ENCODE data around the gene CAB39. TPM values are rescaled to one million over a fixed set of nuclear protein-coding genes. Genes with fewer than 3 reads are reported as not detected.

Gene CAB39
- total and polyA plus RNA-seq, 2 of the 8 experiments (the other 6 are each of a cell fraction or from before 2014, with no cell fraction given): 16.4 to 50.5 TPM

DNA sequence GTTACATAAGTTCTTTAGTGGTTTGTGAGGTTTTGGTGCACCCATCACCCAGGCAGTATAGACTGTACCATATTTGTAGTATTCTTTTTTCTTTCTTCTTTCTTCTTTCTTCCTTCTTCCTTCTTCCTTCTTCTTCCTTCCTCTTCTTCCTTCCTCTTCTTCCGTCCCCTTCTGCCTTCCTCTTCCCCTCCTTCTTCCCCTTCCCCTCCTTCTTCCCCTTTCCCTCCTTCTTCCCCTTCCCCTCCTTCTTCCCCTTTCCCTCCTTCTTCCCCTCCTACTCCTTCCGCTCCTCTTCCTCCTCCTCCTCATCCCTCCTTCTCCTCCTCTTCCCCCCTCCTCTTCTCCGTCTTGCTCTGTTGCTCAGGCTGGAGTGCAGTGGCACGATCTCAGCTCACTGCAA is 41.6 kb downstream of the CAB39 start (continued):
- TF ChIP-seq, protein P1, sequence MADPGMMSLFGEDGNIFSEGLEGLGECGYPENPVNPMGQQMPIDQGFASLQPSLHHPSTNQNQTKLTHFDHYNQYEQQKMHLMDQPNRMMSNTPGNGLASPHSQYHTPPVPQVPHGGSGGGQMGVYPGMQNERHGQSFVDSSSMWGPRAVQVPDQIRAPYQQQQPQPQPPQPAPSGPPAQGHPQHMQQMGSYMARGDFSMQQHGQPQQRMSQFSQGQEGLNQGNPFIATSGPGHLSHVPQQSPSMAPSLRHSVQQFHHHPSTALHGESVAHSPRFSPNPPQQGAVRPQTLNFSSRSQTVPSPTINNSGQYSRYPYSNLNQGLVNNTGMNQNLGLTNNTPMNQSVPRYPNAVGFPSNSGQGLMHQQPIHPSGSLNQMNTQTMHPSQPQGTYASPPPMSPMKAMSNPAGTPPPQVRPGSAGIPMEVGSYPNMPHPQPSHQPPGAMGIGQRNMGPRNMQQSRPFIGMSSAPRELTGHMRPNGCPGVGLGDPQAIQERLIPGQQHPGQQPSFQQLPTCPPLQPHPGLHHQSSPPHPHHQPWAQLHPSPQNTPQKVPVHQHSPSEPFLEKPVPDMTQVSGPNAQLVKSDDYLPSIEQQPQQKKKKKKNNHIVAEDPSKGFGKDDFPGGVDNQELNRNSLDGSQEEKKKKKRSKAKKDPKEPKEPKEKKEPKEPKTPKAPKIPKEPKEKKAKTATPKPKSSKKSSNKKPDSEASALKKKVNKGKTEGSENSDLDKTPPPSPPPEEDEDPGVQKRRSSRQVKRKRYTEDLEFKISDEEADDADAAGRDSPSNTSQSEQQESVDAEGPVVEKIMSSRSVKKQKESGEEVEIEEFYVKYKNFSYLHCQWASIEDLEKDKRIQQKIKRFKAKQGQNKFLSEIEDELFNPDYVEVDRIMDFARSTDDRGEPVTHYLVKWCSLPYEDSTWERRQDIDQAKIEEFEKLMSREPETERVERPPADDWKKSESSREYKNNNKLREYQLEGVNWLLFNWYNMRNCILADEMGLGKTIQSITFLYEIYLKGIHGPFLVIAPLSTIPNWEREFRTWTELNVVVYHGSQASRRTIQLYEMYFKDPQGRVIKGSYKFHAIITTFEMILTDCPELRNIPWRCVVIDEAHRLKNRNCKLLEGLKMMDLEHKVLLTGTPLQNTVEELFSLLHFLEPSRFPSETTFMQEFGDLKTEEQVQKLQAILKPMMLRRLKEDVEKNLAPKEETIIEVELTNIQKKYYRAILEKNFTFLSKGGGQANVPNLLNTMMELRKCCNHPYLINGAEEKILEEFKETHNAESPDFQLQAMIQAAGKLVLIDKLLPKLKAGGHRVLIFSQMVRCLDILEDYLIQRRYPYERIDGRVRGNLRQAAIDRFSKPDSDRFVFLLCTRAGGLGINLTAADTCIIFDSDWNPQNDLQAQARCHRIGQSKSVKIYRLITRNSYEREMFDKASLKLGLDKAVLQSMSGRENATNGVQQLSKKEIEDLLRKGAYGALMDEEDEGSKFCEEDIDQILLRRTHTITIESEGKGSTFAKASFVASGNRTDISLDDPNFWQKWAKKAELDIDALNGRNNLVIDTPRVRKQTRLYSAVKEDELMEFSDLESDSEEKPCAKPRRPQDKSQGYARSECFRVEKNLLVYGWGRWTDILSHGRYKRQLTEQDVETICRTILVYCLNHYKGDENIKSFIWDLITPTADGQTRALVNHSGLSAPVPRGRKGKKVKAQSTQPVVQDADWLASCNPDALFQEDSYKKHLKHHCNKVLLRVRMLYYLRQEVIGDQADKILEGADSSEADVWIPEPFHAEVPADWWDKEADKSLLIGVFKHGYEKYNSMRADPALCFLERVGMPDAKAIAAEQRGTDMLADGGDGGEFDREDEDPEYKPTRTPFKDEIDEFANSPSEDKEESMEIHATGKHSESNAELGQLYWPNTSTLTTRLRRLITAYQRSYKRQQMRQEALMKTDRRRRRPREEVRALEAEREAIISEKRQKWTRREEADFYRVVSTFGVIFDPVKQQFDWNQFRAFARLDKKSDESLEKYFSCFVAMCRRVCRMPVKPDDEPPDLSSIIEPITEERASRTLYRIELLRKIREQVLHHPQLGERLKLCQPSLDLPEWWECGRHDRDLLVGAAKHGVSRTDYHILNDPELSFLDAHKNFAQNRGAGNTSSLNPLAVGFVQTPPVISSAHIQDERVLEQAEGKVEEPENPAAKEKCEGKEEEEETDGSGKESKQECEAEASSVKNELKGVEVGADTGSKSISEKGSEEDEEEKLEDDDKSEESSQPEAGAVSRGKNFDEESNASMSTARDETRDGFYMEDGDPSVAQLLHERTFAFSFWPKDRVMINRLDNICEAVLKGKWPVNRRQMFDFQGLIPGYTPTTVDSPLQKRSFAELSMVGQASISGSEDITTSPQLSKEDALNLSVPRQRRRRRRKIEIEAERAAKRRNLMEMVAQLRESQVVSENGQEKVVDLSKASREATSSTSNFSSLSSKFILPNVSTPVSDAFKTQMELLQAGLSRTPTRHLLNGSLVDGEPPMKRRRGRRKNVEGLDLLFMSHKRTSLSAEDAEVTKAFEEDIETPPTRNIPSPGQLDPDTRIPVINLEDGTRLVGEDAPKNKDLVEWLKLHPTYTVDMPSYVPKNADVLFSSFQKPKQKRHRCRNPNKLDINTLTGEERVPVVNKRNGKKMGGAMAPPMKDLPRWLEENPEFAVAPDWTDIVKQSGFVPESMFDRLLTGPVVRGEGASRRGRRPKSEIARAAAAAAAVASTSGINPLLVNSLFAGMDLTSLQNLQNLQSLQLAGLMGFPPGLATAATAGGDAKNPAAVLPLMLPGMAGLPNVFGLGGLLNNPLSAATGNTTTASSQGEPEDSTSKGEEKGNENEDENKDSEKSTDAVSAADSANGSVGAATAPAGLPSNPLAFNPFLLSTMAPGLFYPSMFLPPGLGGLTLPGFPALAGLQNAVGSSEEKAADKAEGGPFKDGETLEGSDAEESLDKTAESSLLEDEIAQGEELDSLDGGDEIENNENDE (IDR thresholded peaks at IDR 0.05; ENCODE audit: insufficient replicate concordance, low read length): no peak
- TF ChIP-seq GTF2F1 (IDR thresholded peaks at IDR 0.05; ENCODE audit: borderline replicate concordance, low read depth, low read length) (no peak), SP1 (IDR thresholded peaks at IDR 0.05; ENCODE audit: low read depth, low read length) (no peak), POLR2AphosphoS5 (IDR thresholded peaks at IDR 0.05; ENCODE audit: low read depth, low read length) (no peak), CREB1 (IDR thresholded peaks at IDR 0.05) (no peak), SP2 (IDR thresholded peaks at IDR 0.05; ENCODE audit: low read length) (no peak), KDM4A (IDR thresholded peaks at IDR 0.05; ENCODE audit: low read depth, low read length, severe bottlenecking) (no peak), CHD1 (IDR thresholded peaks at IDR 0.05; ENCODE audit: low read depth, low read length) (no peak), EP300 (IDR thresholded peaks at IDR 0.05; ENCODE audit: borderline replicate concordance in 1 of 2, low read depth in 2 of 2, low read length in 2 of 2) (no peak), TAF7 (optimal IDR thresholded peaks at IDR 0.05; ENCODE audit: borderline replicate concordance, low read depth, low read length) (no peak), BACH1 (IDR thresholded peaks at IDR 0.05; ENCODE audit: low read length) (no peak)
- TF ChIP-seq, protein P2, sequence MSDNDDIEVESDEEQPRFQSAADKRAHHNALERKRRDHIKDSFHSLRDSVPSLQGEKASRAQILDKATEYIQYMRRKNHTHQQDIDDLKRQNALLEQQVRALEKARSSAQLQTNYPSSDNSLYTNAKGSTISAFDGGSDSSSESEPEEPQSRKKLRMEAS (IDR thresholded peaks at IDR 0.05): no peak

Measured in H1 (cell line).